Activated CD8-positive, alpha-beta memory T cell treated with anti-CD3 and anti-CD28 coated beads for 4 hours (primary cell): ENCODE results near the gene BAIAP2L1.
A peak's percentile ranks its signal among the peaks of the same experiment; 100 is the strongest.

Source experiments
- DNase-seq, 2 donors: peaks; one replicate each; pipeline ENCODE4 v3.0.0-alpha.2; 2020; ENCODE audit warnings: low read depth in 2 of 2

BAIAP2L1 gene

GRCh38 chr7:98294798-98295382, 106.0 kb downstream of the BAIAP2L1 start:
- no peak for DNase-seq

- DNase-seq, result no peak
Measured at GRCh38 chr7:98294326-98294725, 106.6 kb downstream of the BAIAP2L1 start.

GRCh38 chr7:98293746-98294145, 107.1 kb downstream of the BAIAP2L1 start:
- no peak for DNase-seq

- DNase-seq, result no peak
Measured at GRCh38 chr7:98293265-98293664, 107.6 kb downstream of the BAIAP2L1 start.

- DNase-seq, result no peak
Measured at GRCh38 chr7:98291717-98292116, 109.2 kb downstream of the BAIAP2L1 start.

- DNase-seq, result no peak
Measured at GRCh38 chr7:98289333-98289875, 111.5 kb downstream of the BAIAP2L1 start.

- DNase-seq, result no peak
Measured at GRCh38 chr7:98288064-98288823, 112.6 kb downstream of the BAIAP2L1 start.

GRCh38 chr7:98287486-98287959, 113.4 kb downstream of the BAIAP2L1 start:
- no peak for DNase-seq

GRCh38 chr7:98286701-98287485, 114.0 kb downstream of the BAIAP2L1 start:
- DNase-seq, result no peak

- DNase-seq, result no peak
Measured at GRCh38 chr7:98286093-98286539, 114.8 kb downstream of the BAIAP2L1 start.

- no peak for DNase-seq
Measured at GRCh38 chr7:98285157-98286092, 115.5 kb downstream of the BAIAP2L1 start.

- no peak for DNase-seq
Measured at GRCh38 chr7:98284335-98285036, 116.4 kb downstream of the BAIAP2L1 start.

- DNase-seq, result no peak
Measured at GRCh38 chr7:98283887-98284222, 117.0 kb downstream of the BAIAP2L1 start.

- no peak for DNase-seq
Measured at GRCh38 chr7:98283127-98283886, 117.6 kb downstream of the BAIAP2L1 start.

GRCh38 chr7:98282703-98283102, 118.2 kb downstream of the BAIAP2L1 start:
- DNase-seq, result no peak

- peak; percentile 8 to 16 for DNase-seq
Measured at GRCh38 chr7:98281757-98282606, 118.9 kb downstream of the BAIAP2L1 start.

- peak; percentile 83 to 91 for DNase-seq
Measured at GRCh38 chr7:98280791-98281756, 119.8 kb downstream of the BAIAP2L1 start, which contains the start of gene BRI3. Gene BRI3 (plus strand): TSS chr7:98281686. CDS start chr7:98281796, 110 bp downstream.
